Peyer's patch (tissue), 4 donors: ENCODE measurements around the gene LIG1.

Source experiments
- CTCF ChIP-seq, 6 experiments: fragments of 450-650 bp in 4 of 6; fragments of 200-600 bp in 2 of 6; sonication (generic) in 1 of 6; IDR thresholded peaks; one replicate each; pipeline ENCODE4 v1.5.1; 2017 to 2019; ENCODE audit warnings: antibody characterized with exemption in 6 of 6, mild to moderate bottlenecking in 3 of 6, moderate library complexity in 1 of 6
- POLR2A ChIP-seq, 2 donors: fragments of 450-650 bp; IDR thresholded peaks; one replicate each; pipeline ENCODE4 v1.5.1; 2017; ENCODE audit warnings: antibody characterized with exemption in 2 of 2, mild to moderate bottlenecking in 2 of 2, moderate library complexity in 2 of 2

GRCh38 chr19:48186541-48186991, 16.4 kb upstream of the LIG1 start:
- no peak for TF ChIP-seq CTCF (IDR thresholded peaks at IDR 0.05)
- no peak for TF ChIP-seq POLR2A (IDR thresholded peaks at IDR 0.05)
